Measurements from ENCODE around the gene CASP10. TPM values are rescaled to one million over a fixed set of nuclear protein-coding genes. Genes with fewer than 3 reads are reported as not detected.
"Not testable (repeated sequence)": the region's sequence is repeated elsewhere in the genome, so short reads cannot be mapped to it uniquely, and the experiment has no call there.

The CASP10 gene, protein sequence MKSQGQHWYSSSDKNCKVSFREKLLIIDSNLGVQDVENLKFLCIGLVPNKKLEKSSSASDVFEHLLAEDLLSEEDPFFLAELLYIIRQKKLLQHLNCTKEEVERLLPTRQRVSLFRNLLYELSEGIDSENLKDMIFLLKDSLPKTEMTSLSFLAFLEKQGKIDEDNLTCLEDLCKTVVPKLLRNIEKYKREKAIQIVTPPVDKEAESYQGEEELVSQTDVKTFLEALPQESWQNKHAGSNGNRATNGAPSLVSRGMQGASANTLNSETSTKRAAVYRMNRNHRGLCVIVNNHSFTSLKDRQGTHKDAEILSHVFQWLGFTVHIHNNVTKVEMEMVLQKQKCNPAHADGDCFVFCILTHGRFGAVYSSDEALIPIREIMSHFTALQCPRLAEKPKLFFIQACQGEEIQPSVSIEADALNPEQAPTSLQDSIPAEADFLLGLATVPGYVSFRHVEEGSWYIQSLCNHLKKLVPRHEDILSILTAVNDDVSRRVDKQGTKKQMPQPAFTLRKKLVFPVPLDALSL
- polyA plus RNA-seq: 1 to 10 TPM; 5.2 to 8.7 TPM

- peak within 1 kb of the TSS; percentile 3 to 54 for H3K27ac ChIP-seq (ENCODE audit: low read depth in 2 of 2, low read length in 1 of 2)
- peak within 1 kb of the TSS; percentile 39 to 82 for H3K4me3 ChIP-seq (ENCODE audit: low read depth in 1 of 2, low read length in 2 of 2)
- no peaks in the 10 kb centered on the region for H3K27me3 ChIP-seq (ENCODE audit: control insufficient read depth in 1 of 2, insufficient read depth in 2 of 2, low read length in 2 of 2)
- 29 to 38% methylated on average over 11 of the region's 11 CpGs for whole genome bisulfite sequencing, 2 donors
- H3K36me3 ChIP-seq (ENCODE audit: control insufficient read depth in 2 of 2, insufficient read depth in 2 of 2, low read length in 1 of 2): peaks cover 0 to 3% of the 10 kb centered on the region in 2 donors
- no peaks in the 10 kb centered on the region for H3K4me1 ChIP-seq (ENCODE audit: control insufficient read depth in 2 of 2, insufficient read depth in 2 of 2, low read length in 1 of 2)
- no peaks in the 10 kb centered on the region for H3K9me3 ChIP-seq (ENCODE audit: control insufficient read depth in 2 of 2, insufficient read depth in 1 of 2, low read depth in 1 of 2, low read length in 1 of 2)
These were observed at the start of gene CASP10 for GRCh38 chr2:201182650-201183364. Gene CASP10 (plus strand): TSS chr2:201183141. CDS start chr2:201185778, 2,637 bp downstream.

DNA sequence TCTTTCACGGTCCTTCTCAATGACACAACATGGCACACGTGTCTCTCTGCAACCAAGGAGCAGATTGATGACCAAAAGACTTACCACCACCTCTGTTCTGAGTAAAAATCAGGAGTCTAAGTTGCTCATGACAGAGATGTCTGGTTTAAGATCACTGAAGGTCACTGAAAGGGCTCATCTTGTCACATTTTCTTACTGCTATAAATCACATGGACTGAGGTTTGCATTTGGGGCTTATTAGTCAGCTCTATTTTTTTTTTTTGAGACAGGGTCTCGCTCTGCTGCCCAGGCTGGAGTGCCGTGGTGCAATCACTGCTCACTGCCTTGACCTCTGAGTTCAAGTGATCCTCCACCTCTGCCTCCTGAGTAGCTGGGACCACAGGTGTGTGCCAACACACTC lies 47.6 kb upstream of the CASP10 start:
- Histone ChIP-seq H3K27ac (ENCODE audit: low read depth in 2 of 2, low read length in 1 of 2) (peak overlapping the region in 1 of 2 donors; percentile 36), H3K9me3 (ENCODE audit: control insufficient read depth in 2 of 2, insufficient read depth in 1 of 2, low read depth in 1 of 2, low read length in 1 of 2) (no peaks in the 10 kb centered on the region), H3K27me3 (ENCODE audit: control insufficient read depth in 1 of 2, insufficient read depth in 2 of 2, low read length in 2 of 2) (no peaks in the 10 kb centered on the region), H3K4me1 (ENCODE audit: control insufficient read depth in 2 of 2, insufficient read depth in 2 of 2, low read length in 1 of 2) (peaks cover 0 to 9% of the 10 kb centered on the region in 2 donors), H3K4me3 (ENCODE audit: low read depth in 1 of 2, low read length in 2 of 2) (no peak overlapping the region), H3K36me3 (ENCODE audit: control insufficient read depth in 2 of 2, insufficient read depth in 2 of 2, low read length in 1 of 2) (peaks cover 14 to 26% of the 10 kb centered on the region in 2 donors)
- WGBS, 2 donors: 79 to 86% methylated on average over 4 of the region's 4 CpGs

DNA sequence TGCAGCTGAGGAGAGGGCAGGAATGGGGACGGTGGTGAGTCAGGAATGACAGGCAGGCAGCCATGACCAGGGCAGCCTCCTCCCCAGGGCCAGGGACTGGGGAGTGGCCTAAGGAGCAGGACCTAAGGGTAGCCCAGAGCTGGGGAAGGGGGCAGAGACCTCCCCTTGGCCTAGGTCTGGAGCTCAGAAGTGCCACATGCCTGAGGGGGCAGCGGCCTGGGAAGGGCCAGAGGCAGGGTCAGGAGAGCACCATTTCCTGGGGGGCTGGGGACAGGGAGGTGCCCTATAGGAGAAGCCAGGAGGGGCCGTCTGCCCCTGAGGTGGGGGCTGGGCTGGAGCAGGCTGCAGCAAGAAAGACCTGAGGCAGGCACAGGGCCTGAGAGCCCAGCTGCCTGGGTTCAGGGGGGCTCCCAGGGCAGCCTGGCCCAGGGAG lies 46.0 kb upstream of the CASP10 start:
- Histone ChIP-seq H3K4me3 (ENCODE audit: low read depth in 1 of 2, low read length in 2 of 2) (no peak overlapping the region), H3K4me1 (ENCODE audit: control insufficient read depth in 2 of 2, insufficient read depth in 2 of 2, low read length in 1 of 2) (peaks cover 0 to 9% of the 10 kb centered on the region in 2 donors), H3K27ac (ENCODE audit: low read depth in 2 of 2, low read length in 1 of 2) (peak overlapping the region; percentile 16 to 27), H3K36me3 (ENCODE audit: control insufficient read depth in 2 of 2, insufficient read depth in 2 of 2, low read length in 1 of 2) (peaks cover 14 to 26% of the 10 kb centered on the region in 2 donors), H3K27me3 (ENCODE audit: control insufficient read depth in 1 of 2, insufficient read depth in 2 of 2, low read length in 2 of 2) (no peaks in the 10 kb centered on the region), H3K9me3 (ENCODE audit: control insufficient read depth in 2 of 2, insufficient read depth in 1 of 2, low read depth in 1 of 2, low read length in 1 of 2) (no peaks in the 10 kb centered on the region)
- 76 to 78% methylated on average over 3 of the region's 3 CpGs for WGBS, 2 donors

DNA sequence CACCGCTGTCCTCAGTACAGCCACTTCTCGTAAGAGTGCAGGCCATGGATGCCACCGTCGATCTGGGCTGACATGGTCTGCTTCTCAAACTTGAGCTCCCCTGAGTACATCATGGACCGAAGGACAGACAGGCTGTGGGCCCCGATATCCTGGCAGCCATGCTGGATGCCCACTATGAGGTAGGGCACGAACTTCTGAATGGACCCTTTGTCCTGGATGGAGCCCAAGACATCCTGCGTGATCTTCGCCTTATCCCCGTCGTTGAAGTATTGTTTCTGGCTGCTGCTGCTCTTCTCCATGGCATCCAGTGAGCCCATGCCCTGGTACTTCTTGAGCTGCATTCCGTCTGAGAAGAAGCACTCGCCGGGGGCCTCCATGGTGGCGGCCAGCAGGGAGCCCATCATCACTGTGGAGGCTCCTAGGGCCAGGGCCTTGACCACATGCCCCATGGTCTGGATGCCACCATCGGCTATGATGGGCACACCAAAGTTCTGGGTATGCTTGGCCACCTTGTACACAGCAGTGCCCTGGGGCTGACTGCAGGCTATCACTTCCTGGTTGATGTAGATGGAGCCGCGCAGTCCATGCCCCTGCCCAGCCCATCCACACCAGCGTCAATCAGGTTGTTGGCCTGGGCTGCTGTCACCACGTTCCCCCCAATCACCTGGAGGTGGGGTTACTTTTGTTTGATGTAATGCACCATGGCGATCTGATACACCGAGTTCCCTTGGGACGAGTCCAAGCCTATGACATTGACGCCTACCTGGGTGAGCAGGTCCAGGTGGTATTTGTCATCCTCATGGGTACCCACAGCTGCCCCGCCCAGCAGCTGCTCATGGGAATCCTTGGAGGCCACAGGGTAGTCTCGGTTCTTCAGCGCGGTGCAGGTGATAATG lies 45.2 kb upstream of the CASP10 start:
- peak overlapping the region in 1 of 2 donors; percentile 42 for H3K27ac ChIP-seq (ENCODE audit: low read depth in 2 of 2, low read length in 1 of 2)
- H3K4me1 ChIP-seq (ENCODE audit: control insufficient read depth in 2 of 2, insufficient read depth in 2 of 2, low read length in 1 of 2): peaks cover 0 to 9% of the 10 kb centered on the region in 2 donors
- H3K4me3 ChIP-seq (ENCODE audit: low read depth in 1 of 2, low read length in 2 of 2): no peak overlapping the region
- H3K27me3 ChIP-seq (ENCODE audit: control insufficient read depth in 1 of 2, insufficient read depth in 2 of 2, low read length in 2 of 2): no peaks in the 10 kb centered on the region
- H3K9me3 ChIP-seq (ENCODE audit: control insufficient read depth in 2 of 2, insufficient read depth in 1 of 2, low read depth in 1 of 2, low read length in 1 of 2): no peaks in the 10 kb centered on the region
- peaks cover 14 to 26% of the 10 kb centered on the region in 2 donors for H3K36me3 ChIP-seq (ENCODE audit: control insufficient read depth in 2 of 2, insufficient read depth in 2 of 2, low read length in 1 of 2)
- WGBS, 2 donors: 93 to 94% methylated on average over 28 of the region's 28 CpGs

GRCh38 chr2:201138401-201138970 lies 44.5 kb upstream of the CASP10 start:
- Histone ChIP-seq H3K36me3 (ENCODE audit: control insufficient read depth in 2 of 2, insufficient read depth in 2 of 2, low read length in 1 of 2) (peaks cover 12 to 29% of the 10 kb centered on the region in 2 donors), H3K4me3 (ENCODE audit: low read depth in 1 of 2, low read length in 2 of 2) (no peak overlapping the region), H3K27ac (ENCODE audit: low read depth in 2 of 2, low read length in 1 of 2) (peak overlapping the region in 1 of 2 donors; percentile 47), H3K9me3 (ENCODE audit: control insufficient read depth in 2 of 2, insufficient read depth in 1 of 2, low read depth in 1 of 2, low read length in 1 of 2) (no peaks in the 10 kb centered on the region), H3K4me1 (ENCODE audit: control insufficient read depth in 2 of 2, insufficient read depth in 2 of 2, low read length in 1 of 2) (peaks cover 0 to 9% of the 10 kb centered on the region in 2 donors), H3K27me3 (ENCODE audit: control insufficient read depth in 1 of 2, insufficient read depth in 2 of 2, low read length in 2 of 2) (no peaks in the 10 kb centered on the region)
- 95% methylated on average over 15 of the region's 15 CpGs for WGBS, 2 donors

- H3K27ac ChIP-seq (ENCODE audit: low read depth in 2 of 2, low read length in 1 of 2); H3K27me3 ChIP-seq (ENCODE audit: control insufficient read depth in 1 of 2, insufficient read depth in 2 of 2, low read length in 2 of 2): not testable (repeated sequence)
- H3K36me3 ChIP-seq (ENCODE audit: control insufficient read depth in 2 of 2, insufficient read depth in 2 of 2, low read length in 1 of 2): peaks cover 12 to 29% of the 10 kb centered on the region in 2 donors
These were observed 43.8 kb upstream of the CASP10 start for GRCh38 chr2:201138986-201139781.

DNA sequence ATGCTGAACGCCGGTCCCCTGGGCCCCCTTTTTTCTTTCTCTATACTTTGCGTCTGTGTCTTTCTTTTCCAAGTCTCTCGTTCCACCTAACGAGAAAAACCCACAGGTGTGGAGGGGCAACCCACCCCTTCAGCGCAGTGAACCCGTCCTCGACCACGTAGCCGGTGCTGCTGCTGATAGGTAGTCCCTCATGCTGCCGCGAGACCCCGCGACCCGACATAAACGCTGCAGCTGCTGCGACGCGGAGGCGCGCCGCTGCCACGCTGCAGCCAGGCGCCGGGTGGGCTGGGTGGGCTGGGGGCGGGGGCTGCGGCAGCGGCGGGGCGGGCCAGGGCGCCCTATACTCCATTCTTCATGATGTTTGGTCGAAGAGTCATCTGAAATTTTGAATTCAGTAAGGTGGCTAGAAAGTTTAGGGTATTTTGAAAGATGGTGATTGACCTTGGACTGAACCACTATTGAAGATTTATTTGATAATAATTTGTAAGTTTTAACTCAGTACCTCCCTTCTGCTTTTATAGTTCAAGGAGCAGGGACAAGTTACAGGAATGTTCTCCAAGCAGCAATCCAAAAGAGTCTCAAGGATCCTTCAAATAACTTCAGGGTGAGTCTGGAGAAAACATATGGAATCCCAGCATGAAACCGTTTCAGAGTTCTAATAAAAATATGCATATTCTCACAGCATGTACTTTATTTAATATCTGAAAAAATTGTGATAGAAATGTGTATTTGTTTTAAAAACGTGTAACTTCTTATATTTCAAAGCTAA lies 42.9 kb upstream of the CASP10 start:
- peaks cover 12 to 29% of the 10 kb centered on the region in 2 donors for H3K36me3 ChIP-seq (ENCODE audit: control insufficient read depth in 2 of 2, insufficient read depth in 2 of 2, low read length in 1 of 2)
- peaks cover 0 to 9% of the 10 kb centered on the region in 2 donors for H3K4me1 ChIP-seq (ENCODE audit: control insufficient read depth in 2 of 2, insufficient read depth in 2 of 2, low read length in 1 of 2)
- WGBS, 2 donors: 79 to 81% methylated on average over 34 of the region's 34 CpGs
- no peak overlapping the region for H3K4me3 ChIP-seq (ENCODE audit: low read depth in 1 of 2, low read length in 2 of 2)
- no peaks in the 10 kb centered on the region for H3K9me3 ChIP-seq (ENCODE audit: control insufficient read depth in 2 of 2, insufficient read depth in 1 of 2, low read depth in 1 of 2, low read length in 1 of 2)
- H3K27me3 ChIP-seq (ENCODE audit: control insufficient read depth in 1 of 2, insufficient read depth in 2 of 2, low read length in 2 of 2): no peaks in the 10 kb centered on the region
- H3K27ac ChIP-seq (ENCODE audit: low read depth in 2 of 2, low read length in 1 of 2): no peak overlapping the region

More at GRCh38 chr2:201138986-201139781, 43.8 kb upstream of the CASP10 start:
- not testable (repeated sequence) for H3K9me3 ChIP-seq (ENCODE audit: control insufficient read depth in 2 of 2, insufficient read depth in 1 of 2, low read depth in 1 of 2, low read length in 1 of 2); H3K4me3 ChIP-seq (ENCODE audit: low read depth in 1 of 2, low read length in 2 of 2); H3K4me1 ChIP-seq (ENCODE audit: control insufficient read depth in 2 of 2, insufficient read depth in 2 of 2, low read length in 1 of 2)
- 74 to 83% methylated on average over 14 of the region's 14 CpGs for WGBS, 2 donors

All from esophagus (tissue), 2 donors.